GM18519 (cell line): ENCODE results near the gene ARR3.
"Not testable (repeated sequence)": the region's sequence is repeated elsewhere in the genome, so short reads cannot be mapped to it uniquely, and the experiment has no call there.

Experiments
- ATAC-seq: cut with Tn5 transposase; IDR thresholded peaks from one replicate; pipeline ENCODE4 v1.9.1; 2021; ENCODE audit warnings: mild to moderate bottlenecking, moderate library complexity; ENCODE audit not compliant: unreplicated experiment, low FRiP score

Gene ARR3

GRCh38 chrX:70274029-70274428, 5.9 kb downstream of the ARR3 start:
- ATAC-seq: not testable (repeated sequence)

GRCh38 chrX:70279081-70279480, 10.9 kb downstream of the ARR3 start:
- no peak for ATAC-seq

DNA sequence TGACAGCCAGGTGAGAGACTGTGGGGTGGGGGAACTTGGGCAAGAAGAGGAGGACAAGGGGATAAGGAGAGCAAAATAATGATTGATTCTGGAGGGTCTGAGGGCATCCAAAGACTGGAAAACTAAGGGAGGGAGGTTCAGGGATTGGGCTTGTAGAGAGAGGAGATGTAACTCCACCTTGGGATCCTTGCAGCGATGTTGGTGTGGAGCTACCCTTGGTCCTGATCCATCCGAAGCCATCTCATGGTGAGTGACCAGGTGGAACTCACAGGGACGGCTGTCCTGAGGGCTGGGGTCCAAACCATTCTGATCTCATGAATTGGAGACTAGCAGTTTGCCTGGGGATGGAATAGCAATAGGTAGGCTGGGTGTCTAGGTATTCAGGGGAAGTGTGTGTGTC, 12.4 kb downstream of the ARR3 start:
- ATAC-seq: no peak

DNA sequence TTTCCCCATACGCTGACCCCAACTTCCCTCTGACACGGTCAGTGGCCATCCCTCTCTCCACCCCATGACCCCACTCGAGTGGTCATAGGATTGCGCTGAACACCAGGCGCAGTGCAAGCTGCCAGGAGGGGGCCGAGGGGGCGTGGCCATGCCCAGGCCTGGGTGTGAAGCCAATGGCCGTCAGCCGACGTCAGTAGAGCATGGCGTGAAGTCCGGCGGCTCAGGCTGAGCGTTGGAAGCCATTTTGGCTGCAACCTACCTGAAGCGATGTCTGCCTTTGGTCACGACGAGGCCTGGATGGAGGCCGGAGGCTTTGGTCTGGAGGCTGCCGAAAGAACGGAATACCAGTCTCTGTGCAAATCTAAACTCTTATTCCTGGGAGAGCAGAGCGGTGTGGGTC, 13.8 kb downstream of the ARR3 start, which contains the start of gene RAB41:
Gene RAB41 (plus strand): TSS at position 222 of the 400 bp plus-strand sequence. CDS start 46 bp downstream, at position 268.
- ATAC-seq: no peak

- ATAC-seq: no peak
Observed at GRCh38 chrX:70289168-70289792, 21.1 kb downstream of the ARR3 start.

GRCh38 chrX:70289793-70290770, 21.9 kb downstream of the ARR3 start, which contains the start of the genes KIF4A and PDZD11:
KIF4A (plus strand) TSS chrX:70290104; CDS start chrX:70290459, 355 bp downstream.
PDZD11 (minus strand) TSS chrX:70289927; CDS start chrX:70289341, 586 bp downstream.
- peak; percentile 97 for ATAC-seq

DNA sequence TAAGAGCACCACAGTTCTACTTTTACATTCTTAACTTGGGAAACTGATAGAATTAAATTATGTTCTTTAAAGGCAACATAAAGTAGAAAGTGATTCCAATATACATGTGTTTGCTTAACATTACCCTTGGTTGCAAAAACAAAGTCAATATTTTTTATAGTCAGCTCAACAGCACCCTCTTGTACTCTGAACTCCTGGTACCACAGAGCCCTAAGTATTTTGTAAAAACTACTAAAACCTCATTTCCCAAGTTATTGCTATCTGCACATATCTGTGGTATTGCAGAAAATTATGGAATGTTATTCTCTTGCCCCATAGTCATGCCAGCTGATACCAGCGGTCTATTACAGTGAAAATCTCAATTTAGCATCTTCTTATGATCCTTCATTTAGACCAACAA, 24.7 kb downstream of the ARR3 start:
- ATAC-seq: no peak

DNA sequence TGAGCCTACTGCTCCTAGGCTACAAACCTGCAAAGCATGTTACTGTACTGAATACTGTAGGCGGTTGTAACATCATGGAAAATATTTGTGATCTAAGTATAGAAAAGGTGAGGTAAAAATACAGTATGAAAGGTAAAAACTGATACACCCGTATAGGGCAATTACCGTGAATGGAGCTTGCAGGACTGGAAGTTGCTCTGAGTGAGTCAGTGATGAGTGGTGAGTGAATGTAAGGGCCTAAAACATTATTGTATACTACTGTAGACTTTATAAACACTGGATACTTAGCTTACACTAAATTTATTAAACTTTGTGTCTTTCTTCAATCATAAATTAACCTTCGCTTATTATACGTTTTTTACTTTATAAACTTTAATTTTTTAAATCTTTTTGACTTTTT, 25.5 kb downstream of the ARR3 start:
- no peak for ATAC-seq

DNA sequence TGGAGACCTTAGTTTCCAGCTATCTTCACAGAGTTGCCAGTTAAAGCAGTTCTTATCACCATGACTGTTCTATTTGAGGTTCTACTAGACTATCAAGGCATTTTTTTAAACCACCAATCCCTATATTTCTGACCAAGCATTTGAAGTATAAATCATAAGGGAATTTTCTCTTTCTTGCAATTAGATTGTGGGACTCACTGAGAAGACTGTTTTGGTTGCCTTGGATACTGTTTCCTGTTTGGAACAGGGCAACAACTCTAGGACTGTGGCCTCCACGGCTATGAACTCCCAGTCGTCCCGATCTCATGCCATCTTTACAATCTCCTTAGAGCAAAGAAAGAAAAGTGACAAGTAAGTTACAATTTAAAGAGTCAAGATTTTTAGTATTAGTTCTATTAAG, 33.6 kb downstream of the ARR3 start:
- ATAC-seq: no peak

DNA sequence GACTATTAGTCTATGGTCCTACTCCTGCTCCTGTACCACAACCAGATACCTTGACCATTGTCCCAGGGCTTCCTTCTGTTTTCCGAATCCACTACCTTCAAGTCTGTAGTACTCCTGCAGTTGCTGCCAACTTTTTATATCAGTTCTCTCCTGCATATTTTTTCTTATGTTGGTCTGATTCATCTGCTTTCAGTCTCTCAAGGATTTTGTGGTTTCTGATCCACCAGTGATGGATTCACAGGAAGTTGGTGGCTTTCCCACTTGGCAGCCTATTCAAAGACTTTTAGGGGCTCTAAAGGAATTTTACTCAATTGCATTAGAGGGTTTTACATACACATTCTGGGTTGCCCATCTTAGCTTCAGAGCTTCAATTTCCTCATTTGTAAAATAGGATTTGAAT, 45.4 kb downstream of the ARR3 start:
- no peak for ATAC-seq

GRCh38 chrX:70322784-70323183, 54.6 kb downstream of the ARR3 start:
- ATAC-seq: no peak

GRCh38 chrX:70323628-70324027, 55.5 kb downstream of the ARR3 start:
- ATAC-seq: not testable (repeated sequence)

- no peak for ATAC-seq
Observed at GRCh38 chrX:70324326-70324725, 56.2 kb downstream of the ARR3 start.

- no peak for ATAC-seq
Observed at GRCh38 chrX:70331161-70331560, 63.0 kb downstream of the ARR3 start.
